Dendritic cell treated with granulocyte-macrophage colony-stimulating factor and Interleukin-4, amounts not matched to agents 40 ng/mL and 50 ng/mL, for 4 days (primary cell): ENCODE data around the gene ABI3BP.

ENCODE experiments used
- H3K27ac Mint-ChIP-seq: one replicate; pipeline ENCODE4 v1.8.0; 2022; ENCODE audit warnings: mild to moderate bottlenecking, mixed read lengths
- H3K27me3 Mint-ChIP-seq: one replicate; pipeline ENCODE4 v1.8.0; 2022; ENCODE audit warnings: mild to moderate bottlenecking, mixed read lengths
- H3K36me3 Mint-ChIP-seq: one replicate; pipeline ENCODE4 v1.8.0; 2022; ENCODE audit warnings: low read depth, mixed read lengths
- H3K4me1 Mint-ChIP-seq: one replicate; pipeline ENCODE4 v1.8.0; 2022; ENCODE audit warnings: low read depth, mixed read lengths
- H3K4me3 Mint-ChIP-seq: one replicate; pipeline ENCODE4 v1.8.0; 2022; ENCODE audit warnings: mild to moderate bottlenecking, moderate library complexity, mixed read lengths
- H3K9me3 Mint-ChIP-seq: one replicate; pipeline ENCODE4 v1.8.0; 2022; ENCODE audit warnings: mixed read lengths
- intact Hi-C: fragments of 100-400 bp; cut with micrococcal nuclease; formaldehyde crosslinking; loops from one replicate; pipeline ENCODE4 v1.15.0; 2022

ABI3BP gene

GRCh38 chr3:100875239-100875638, 118.0 kb downstream of the ABI3BP start:
- no peak overlapping the region for H3K4me3 Mint-ChIP-seq
- intact Hi-C loops, result no loop called here
- H3K9me3 Mint-ChIP-seq, result no peaks in the 10 kb centered on the region
- H3K27me3 Mint-ChIP-seq, result no peaks in the 10 kb centered on the region
- no peak overlapping the region for H3K27ac Mint-ChIP-seq
- H3K4me1 Mint-ChIP-seq, result no peaks in the 10 kb centered on the region
- no peaks in the 10 kb centered on the region for H3K36me3 Mint-ChIP-seq

- Mint-ChIP-seq H3K4me3 (no peak overlapping the region), H3K27me3 (no peaks in the 10 kb centered on the region), H3K9me3 (no peaks in the 10 kb centered on the region), H3K27ac (no peak overlapping the region), H3K36me3 (no peaks in the 10 kb centered on the region), H3K4me1 (no peaks in the 10 kb centered on the region)
- intact Hi-C loops, result no loop called here
Observed at GRCh38 chr3:100873611-100874010, 119.6 kb downstream of the ABI3BP start.

- H3K36me3 Mint-ChIP-seq, result no peaks in the 10 kb centered on the region
- intact Hi-C loops, result no loop called here
- H3K27ac Mint-ChIP-seq, result no peak overlapping the region
- no peak overlapping the region for H3K4me3 Mint-ChIP-seq
- no peaks in the 10 kb centered on the region for H3K4me1 Mint-ChIP-seq
- H3K9me3 Mint-ChIP-seq, result no peaks in the 10 kb centered on the region
- no peaks in the 10 kb centered on the region for H3K27me3 Mint-ChIP-seq
Observed at GRCh38 chr3:100871306-100871705, 121.9 kb downstream of the ABI3BP start.

GRCh38 chr3:100869787-100870186, 123.4 kb downstream of the ABI3BP start:
- Mint-ChIP-seq H3K36me3 (no peaks in the 10 kb centered on the region), H3K27me3 (no peaks in the 10 kb centered on the region), H3K9me3 (no peaks in the 10 kb centered on the region), H3K4me1 (no peaks in the 10 kb centered on the region), H3K4me3 (no peak overlapping the region), H3K27ac (no peak overlapping the region)
- intact Hi-C loops, result no loop called here

- Mint-ChIP-seq H3K36me3 (no peaks in the 10 kb centered on the region), H3K4me1 (peaks cover 5% of the 10 kb centered on the region), H3K27ac (no peak overlapping the region), H3K27me3 (no peaks in the 10 kb centered on the region), H3K4me3 (no peak overlapping the region), H3K9me3 (no peaks in the 10 kb centered on the region)
- intact Hi-C loops, result no loop called here
Observed at GRCh38 chr3:100868894-100869293, 124.3 kb downstream of the ABI3BP start.

- H3K36me3 Mint-ChIP-seq, result no peaks in the 10 kb centered on the region
- H3K4me3 Mint-ChIP-seq, result no peak overlapping the region
- no peaks in the 10 kb centered on the region for H3K27me3 Mint-ChIP-seq
- peaks cover 5% of the 10 kb centered on the region for H3K4me1 Mint-ChIP-seq
- intact Hi-C loops, result no loop called here
- no peaks in the 10 kb centered on the region for H3K9me3 Mint-ChIP-seq
- no peak overlapping the region for H3K27ac Mint-ChIP-seq
Observed at GRCh38 chr3:100868096-100868495, 125.1 kb downstream of the ABI3BP start.

- Mint-ChIP-seq H3K27ac (no peak overlapping the region), H3K4me3 (no peak overlapping the region), H3K27me3 (no peaks in the 10 kb centered on the region), H3K4me1 (peaks cover 5% of the 10 kb centered on the region), H3K9me3 (no peaks in the 10 kb centered on the region), H3K36me3 (no peaks in the 10 kb centered on the region)
- intact Hi-C loops, result no loop called here
Observed at GRCh38 chr3:100865442-100865841, 127.8 kb downstream of the ABI3BP start.

GRCh38 chr3:100864471-100865250, 128.6 kb downstream of the ABI3BP start:
- no peaks in the 10 kb centered on the region for H3K9me3 Mint-ChIP-seq

GRCh38 chr3:100857863-100858262, 135.4 kb downstream of the ABI3BP start:
- Mint-ChIP-seq H3K9me3 (no peaks in the 10 kb centered on the region), H3K4me1 (no peaks in the 10 kb centered on the region), H3K36me3 (no peaks in the 10 kb centered on the region), H3K27ac (no peak overlapping the region), H3K4me3 (no peak overlapping the region), H3K27me3 (no peaks in the 10 kb centered on the region)
- intact Hi-C loops, result no loop called here

More at GRCh38 chr3:100864471-100865250, 128.6 kb downstream of the ABI3BP start:
- intact Hi-C loops, result no loop called here
- H3K27me3 Mint-ChIP-seq, result no peaks in the 10 kb centered on the region
- no peak overlapping the region for H3K27ac Mint-ChIP-seq
- no peaks in the 10 kb centered on the region for H3K36me3 Mint-ChIP-seq
- no peak overlapping the region for H3K4me3 Mint-ChIP-seq
- peaks cover 5% of the 10 kb centered on the region for H3K4me1 Mint-ChIP-seq

- Mint-ChIP-seq H3K27me3 (no peaks in the 10 kb centered on the region), H3K4me1 (no peaks in the 10 kb centered on the region), H3K27ac (no peak overlapping the region), H3K36me3 (no peaks in the 10 kb centered on the region), H3K9me3 (no peaks in the 10 kb centered on the region), H3K4me3 (no peak overlapping the region)
- intact Hi-C loops, result no loop called here
Observed at GRCh38 chr3:100856821-100857220, 136.4 kb downstream of the ABI3BP start.

- no peak overlapping the region for H3K4me3 Mint-ChIP-seq
- no peaks in the 10 kb centered on the region for H3K4me1 Mint-ChIP-seq
- intact Hi-C loops, result no loop called here
- no peaks in the 10 kb centered on the region for H3K36me3 Mint-ChIP-seq
- H3K27ac Mint-ChIP-seq, result no peak overlapping the region
- H3K27me3 Mint-ChIP-seq, result no peaks in the 10 kb centered on the region
- H3K9me3 Mint-ChIP-seq, result peaks cover 6% of the 10 kb centered on the region
Observed at GRCh38 chr3:100852840-100853239, 140.4 kb downstream of the ABI3BP start.

GRCh38 chr3:100850701-100851100, 142.5 kb downstream of the ABI3BP start:
- intact Hi-C loops, result no loop called here
- H3K36me3 Mint-ChIP-seq, result no peaks in the 10 kb centered on the region
- H3K27me3 Mint-ChIP-seq, result no peaks in the 10 kb centered on the region
- H3K4me1 Mint-ChIP-seq, result no peaks in the 10 kb centered on the region
- H3K9me3 Mint-ChIP-seq, result peaks cover 6% of the 10 kb centered on the region
- no peak overlapping the region for H3K4me3 Mint-ChIP-seq
- H3K27ac Mint-ChIP-seq, result no peak overlapping the region

GRCh38 chr3:100850156-100850555, 143.1 kb downstream of the ABI3BP start:
- peaks cover 1% of the 10 kb centered on the region for H3K27me3 Mint-ChIP-seq
- H3K27ac Mint-ChIP-seq, result no peak overlapping the region
- no peaks in the 10 kb centered on the region for H3K36me3 Mint-ChIP-seq
- H3K9me3 Mint-ChIP-seq, result peaks cover 6% of the 10 kb centered on the region
- no peak overlapping the region for H3K4me3 Mint-ChIP-seq
- H3K4me1 Mint-ChIP-seq, result no peaks in the 10 kb centered on the region
- intact Hi-C loops, result no loop called here

- peaks cover 6% of the 10 kb centered on the region for H3K27me3 Mint-ChIP-seq
- no peaks in the 10 kb centered on the region for H3K4me1 Mint-ChIP-seq
- no peak overlapping the region for H3K27ac Mint-ChIP-seq
- H3K9me3 Mint-ChIP-seq, result peaks cover 6% of the 10 kb centered on the region
- H3K4me3 Mint-ChIP-seq, result no peak overlapping the region
- no peaks in the 10 kb centered on the region for H3K36me3 Mint-ChIP-seq
- intact Hi-C loops, result no loop called here
Observed at GRCh38 chr3:100844063-100844936, 148.9 kb downstream of the ABI3BP start.
